ENCODE data around the gene GRAMD2B.
"Not testable (repeated sequence)": the region's sequence is repeated elsewhere in the genome, so short reads cannot be mapped to it uniquely, and the experiment has no call there.

The GRAMD2B gene

GRCh38 chr5:126422994-126423788, at the start of gene GRAMD2B:
Gene GRAMD2B (plus strand): TSS chr5:126423409. CDS start chr5:126423607, 198 bp downstream.
- DNase-seq (ENCODE audit: low spot score) = peak; percentile 74

GRCh38 chr5:126374109-126374416, 49.1 kb upstream of the GRAMD2B start:
- no peak for DNase-seq (ENCODE audit: low spot score)

GRCh38 chr5:126376443-126376842, 46.8 kb upstream of the GRAMD2B start:
- DNase-seq (ENCODE audit: low spot score) = no peak

- no peak for DNase-seq (ENCODE audit: low spot score)
These were observed 45.8 kb upstream of the GRAMD2B start for GRCh38 chr5:126377424-126377823.

- DNase-seq (ENCODE audit: low spot score) = not testable (repeated sequence)
These were observed 42.9 kb upstream of the GRAMD2B start for GRCh38 chr5:126380316-126380715.

GRCh38 chr5:126383246-126383645, 40.0 kb upstream of the GRAMD2B start:
- DNase-seq (ENCODE audit: low spot score) = no peak

GRCh38 chr5:126383776-126384175, 39.4 kb upstream of the GRAMD2B start:
- DNase-seq (ENCODE audit: low spot score) = no peak

- DNase-seq (ENCODE audit: low spot score) = no peak
These were observed 38.2 kb upstream of the GRAMD2B start for GRCh38 chr5:126384985-126385384.

GRCh38 chr5:126385524-126386502, 37.4 kb upstream of the GRAMD2B start:
- DNase-seq (ENCODE audit: low spot score) = no peak

GRCh38 chr5:126389179-126389578, 34.0 kb upstream of the GRAMD2B start:
- no peak for DNase-seq (ENCODE audit: low spot score)

- DNase-seq (ENCODE audit: low spot score) = no peak
These were observed 33.2 kb upstream of the GRAMD2B start for GRCh38 chr5:126390051-126390450.

- DNase-seq (ENCODE audit: low spot score) = no peak
These were observed 31.8 kb upstream of the GRAMD2B start for GRCh38 chr5:126391386-126391785.

- DNase-seq (ENCODE audit: low spot score) = no peak
These were observed 28.9 kb upstream of the GRAMD2B start for GRCh38 chr5:126394211-126394788.

GRCh38 chr5:126395198-126395597, 28.0 kb upstream of the GRAMD2B start:
- DNase-seq (ENCODE audit: low spot score) = no peak

GRCh38 chr5:126395605-126396004, 27.6 kb upstream of the GRAMD2B start:
- DNase-seq (ENCODE audit: low spot score) = no peak

- DNase-seq (ENCODE audit: low spot score) = not testable (repeated sequence)
These were observed 26.5 kb upstream of the GRAMD2B start for GRCh38 chr5:126396721-126397120.

- DNase-seq (ENCODE audit: low spot score) = no peak
These were observed 24.4 kb upstream of the GRAMD2B start for GRCh38 chr5:126398791-126399190.

GRCh38 chr5:126400621-126401251, 22.5 kb upstream of the GRAMD2B start:
- no peak for DNase-seq (ENCODE audit: low spot score)

- DNase-seq (ENCODE audit: low spot score) = no peak
These were observed 20.3 kb upstream of the GRAMD2B start for GRCh38 chr5:126402621-126403555.

- DNase-seq (ENCODE audit: low spot score) = no peak
These were observed 19.3 kb upstream of the GRAMD2B start for GRCh38 chr5:126403876-126404275.

- no peak for DNase-seq (ENCODE audit: low spot score)
These were observed 12.6 kb upstream of the GRAMD2B start for GRCh38 chr5:126410623-126411022.

Data from activated CD4-positive, alpha-beta T cell treated with anti-CD3 and anti-CD28 coated beads, Interleukin-2, Interleukin-4, amounts not matched to agents 100 ng/mL and 50 ng/mL, durations not matched to agents 16 hours and 8 hours (primary cell).